Chondrocyte (in vitro differentiated cells): ENCODE results near the gene TRIM45. TPM values are rescaled to one million over a fixed set of nuclear protein-coding genes. Genes with fewer than 3 reads are reported as not detected.

Experiments
- DNase-seq: peaks from one replicate; pipeline ENCODE4 v3.0.0; 2021; ENCODE audit warnings: mixed read lengths, low spot score
- H3K27ac Mint-ChIP-seq: one replicate; pipeline ENCODE4 v1.8.0; 2021; ENCODE audit warnings: mild to moderate bottlenecking, moderate library complexity, mixed read lengths; ENCODE audit not compliant: unreplicated experiment
- H3K27me3 Mint-ChIP-seq: 2 replicates; pipeline ENCODE4 v1.8.0; 2021; ENCODE audit warnings: low read depth, mixed read lengths
- H3K36me3 Mint-ChIP-seq: 2 replicates; pipeline ENCODE4 v1.8.0; 2021; ENCODE audit warnings: low read depth, mixed read lengths
- H3K4me1 Mint-ChIP-seq: 2 replicates; pipeline ENCODE4 v1.8.0; 2021; ENCODE audit warnings: low read depth, mild to moderate bottlenecking, mixed read lengths
- H3K4me3 Mint-ChIP-seq: one replicate; pipeline ENCODE4 v1.8.0; 2021; ENCODE audit warnings: mild to moderate bottlenecking, moderate library complexity, mixed read lengths; ENCODE audit not compliant: unreplicated experiment
- H3K9me3 Mint-ChIP-seq: 2 replicates; pipeline ENCODE4 v1.8.0; 2021; ENCODE audit warnings: low read depth, mixed read lengths
- total RNA-seq: library from RNA; stranded (reverse); gene quantifications from 3 replicates; pipeline ENCODE4 v1.2.1, GENCODE V29; 2021
- TF ChIP-seq, protein P1 (sequence below): fragments of 200-600 bp; sonication (generic); IDR thresholded peaks from 2 replicates; pipeline ENCODE4 v1.5.0; 2021; ENCODE audit warnings: antibody characterized with exemption, mild to moderate bottlenecking, moderate library complexity

The TRIM45 gene
- total RNA-seq, 1 donor from 2014 or later, result 5.3 TPM

GRCh38 chr1:117142200-117142599 is 20.7 kb upstream of the TRIM45 start:
- DNase-seq, result no peak
- H3K4me3 Mint-ChIP-seq, result no peak overlapping the region
- H3K4me1 Mint-ChIP-seq, result peaks cover 13% of the 10 kb centered on the region
- no peaks in the 10 kb centered on the region for H3K27me3 Mint-ChIP-seq
- TF ChIP-seq, protein P1, sequence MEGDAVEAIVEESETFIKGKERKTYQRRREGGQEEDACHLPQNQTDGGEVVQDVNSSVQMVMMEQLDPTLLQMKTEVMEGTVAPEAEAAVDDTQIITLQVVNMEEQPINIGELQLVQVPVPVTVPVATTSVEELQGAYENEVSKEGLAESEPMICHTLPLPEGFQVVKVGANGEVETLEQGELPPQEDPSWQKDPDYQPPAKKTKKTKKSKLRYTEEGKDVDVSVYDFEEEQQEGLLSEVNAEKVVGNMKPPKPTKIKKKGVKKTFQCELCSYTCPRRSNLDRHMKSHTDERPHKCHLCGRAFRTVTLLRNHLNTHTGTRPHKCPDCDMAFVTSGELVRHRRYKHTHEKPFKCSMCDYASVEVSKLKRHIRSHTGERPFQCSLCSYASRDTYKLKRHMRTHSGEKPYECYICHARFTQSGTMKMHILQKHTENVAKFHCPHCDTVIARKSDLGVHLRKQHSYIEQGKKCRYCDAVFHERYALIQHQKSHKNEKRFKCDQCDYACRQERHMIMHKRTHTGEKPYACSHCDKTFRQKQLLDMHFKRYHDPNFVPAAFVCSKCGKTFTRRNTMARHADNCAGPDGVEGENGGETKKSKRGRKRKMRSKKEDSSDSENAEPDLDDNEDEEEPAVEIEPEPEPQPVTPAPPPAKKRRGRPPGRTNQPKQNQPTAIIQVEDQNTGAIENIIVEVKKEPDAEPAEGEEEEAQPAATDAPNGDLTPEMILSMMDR, result no peak
- no peaks in the 10 kb centered on the region for H3K9me3 Mint-ChIP-seq
- H3K36me3 Mint-ChIP-seq, result no peaks in the 10 kb centered on the region
- H3K27ac Mint-ChIP-seq, result no peak overlapping the region

- H3K36me3 Mint-ChIP-seq, result no peaks in the 10 kb centered on the region
- no peaks in the 10 kb centered on the region for H3K4me1 Mint-ChIP-seq
- no peak overlapping the region for H3K4me3 Mint-ChIP-seq
- H3K27ac Mint-ChIP-seq, result no peak overlapping the region
- no peaks in the 10 kb centered on the region for H3K27me3 Mint-ChIP-seq
- DNase-seq, result no peak
- H3K9me3 Mint-ChIP-seq, result no peaks in the 10 kb centered on the region
- TF ChIP-seq, protein P1, result no peak
These were observed 17.0 kb upstream of the TRIM45 start for GRCh38 chr1:117138561-117138960.

DNA sequence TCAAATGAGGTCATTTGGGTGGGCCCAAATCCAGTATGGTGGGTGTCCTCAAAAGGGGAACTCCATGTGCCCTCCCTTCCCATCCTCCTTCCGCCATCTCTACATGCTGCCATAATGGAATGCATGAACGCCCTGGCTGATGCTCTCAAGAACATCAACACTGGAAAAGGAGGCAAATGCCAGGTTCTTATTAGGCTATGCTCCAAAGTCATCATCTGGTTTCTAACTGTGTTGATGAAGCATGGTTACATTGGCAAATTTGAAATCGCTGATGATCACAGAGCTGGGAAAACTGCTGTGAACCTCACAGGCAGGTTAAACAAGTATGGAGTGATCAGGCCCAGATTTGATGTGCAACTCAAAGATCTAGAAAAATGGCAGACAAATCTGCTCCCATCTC is 16.6 kb upstream of the TRIM45 start:
- Mint-ChIP-seq H3K9me3 (no peaks in the 10 kb centered on the region), H3K27me3 (no peaks in the 10 kb centered on the region), H3K27ac (no peak overlapping the region), H3K36me3 (no peaks in the 10 kb centered on the region), H3K4me3 (no peak overlapping the region), H3K4me1 (no peaks in the 10 kb centered on the region)
- no peak for DNase-seq
- TF ChIP-seq, protein P1, result no peak

DNA sequence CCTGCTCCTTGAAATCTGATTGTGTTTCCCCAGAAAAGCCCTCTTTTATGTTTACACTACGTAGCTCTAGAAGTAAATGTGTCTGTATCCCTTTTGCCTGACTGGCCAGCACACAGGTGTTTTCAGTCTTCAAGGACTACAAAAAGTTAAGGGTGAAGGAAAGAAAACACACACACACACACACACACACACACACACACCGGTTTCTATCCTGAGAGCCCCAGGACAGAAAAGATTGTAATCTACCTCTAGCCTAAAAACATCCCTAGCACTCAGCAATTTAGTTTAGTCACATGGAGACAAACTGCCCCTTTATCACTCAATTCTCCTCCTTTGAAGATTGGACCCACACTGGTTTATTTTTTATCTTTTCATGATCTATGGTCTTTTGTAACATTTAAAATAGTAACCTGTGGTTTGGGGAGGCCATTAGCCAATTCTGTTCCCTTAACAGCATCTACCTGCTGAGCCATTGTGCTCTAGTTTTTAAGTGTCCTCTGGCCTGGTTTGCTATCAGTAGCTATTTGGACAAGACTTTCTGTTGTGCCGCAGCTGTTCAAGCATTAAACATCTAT is 15.8 kb upstream of the TRIM45 start:
- H3K4me3 Mint-ChIP-seq, result no peak overlapping the region
- H3K36me3 Mint-ChIP-seq, result no peaks in the 10 kb centered on the region
- no peaks in the 10 kb centered on the region for H3K9me3 Mint-ChIP-seq
- H3K4me1 Mint-ChIP-seq, result no peaks in the 10 kb centered on the region
- DNase-seq, result no peak
- no peak overlapping the region for H3K27ac Mint-ChIP-seq
- TF ChIP-seq, protein P1, result no peak
- H3K27me3 Mint-ChIP-seq, result no peaks in the 10 kb centered on the region

DNA sequence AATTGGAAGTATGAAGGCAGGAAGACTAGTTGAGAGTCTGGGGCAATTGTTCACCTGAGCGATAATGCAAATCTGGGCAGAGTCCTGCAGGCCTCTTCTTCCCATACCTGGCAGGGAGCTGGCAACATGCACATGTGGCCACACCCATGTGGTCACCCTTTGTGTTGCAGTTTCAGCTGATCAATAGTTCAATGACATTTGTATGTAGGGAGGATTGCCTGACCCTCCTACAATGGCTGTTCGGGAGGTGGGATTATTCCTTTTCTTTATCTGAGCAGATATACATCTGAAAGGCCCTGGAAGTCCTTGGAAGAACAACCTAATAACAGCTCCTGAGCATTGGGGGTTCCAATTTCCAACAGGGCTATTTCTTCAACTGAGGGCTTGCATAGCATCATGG is 15.2 kb upstream of the TRIM45 start:
- H3K27ac Mint-ChIP-seq, result no peak overlapping the region
- no peak overlapping the region for H3K4me3 Mint-ChIP-seq
- no peaks in the 10 kb centered on the region for H3K27me3 Mint-ChIP-seq
- no peaks in the 10 kb centered on the region for H3K36me3 Mint-ChIP-seq
- H3K9me3 Mint-ChIP-seq, result no peaks in the 10 kb centered on the region
- H3K4me1 Mint-ChIP-seq, result no peaks in the 10 kb centered on the region
- no peak for DNase-seq
- TF ChIP-seq, protein P1, result no peak
